ENCODE data around the gene PDGFA. TPM values are rescaled to one million over a fixed set of nuclear protein-coding genes. Genes with fewer than 3 reads are reported as not detected.

PDGFA gene
- total and polyA plus RNA-seq, 2 experiments from 2014 or later: 6.5 to 25.6 TPM

GRCh38 chr7:520503-521161 is 986 bp upstream of the PDGFA start:
- no peaks in the 10 kb centered on the region for H3K9me3 ChIP-seq (ENCODE audit: low read depth)
- H3K4me1 ChIP-seq (ENCODE audit: low read depth): peaks cover 13% of the 10 kb centered on the region
- peak overlapping the region; percentile 31 for H3K4me3 ChIP-seq
- TF ChIP-seq CTCF (IDR thresholded peaks at IDR 0.05; ENCODE audit: low read depth, low read length): peak; percentile 34
- no peaks in the 10 kb centered on the region for H3K36me3 ChIP-seq
- H3K27me3 ChIP-seq: peaks cover 44% of the 10 kb centered on the region
- DNase-seq (ENCODE audit: low read depth in 1 of 2, low spot score in 1 of 2): peak in 1 of 2 donors; percentile 53
- H3K27ac ChIP-seq: no peak overlapping the region

DNA sequence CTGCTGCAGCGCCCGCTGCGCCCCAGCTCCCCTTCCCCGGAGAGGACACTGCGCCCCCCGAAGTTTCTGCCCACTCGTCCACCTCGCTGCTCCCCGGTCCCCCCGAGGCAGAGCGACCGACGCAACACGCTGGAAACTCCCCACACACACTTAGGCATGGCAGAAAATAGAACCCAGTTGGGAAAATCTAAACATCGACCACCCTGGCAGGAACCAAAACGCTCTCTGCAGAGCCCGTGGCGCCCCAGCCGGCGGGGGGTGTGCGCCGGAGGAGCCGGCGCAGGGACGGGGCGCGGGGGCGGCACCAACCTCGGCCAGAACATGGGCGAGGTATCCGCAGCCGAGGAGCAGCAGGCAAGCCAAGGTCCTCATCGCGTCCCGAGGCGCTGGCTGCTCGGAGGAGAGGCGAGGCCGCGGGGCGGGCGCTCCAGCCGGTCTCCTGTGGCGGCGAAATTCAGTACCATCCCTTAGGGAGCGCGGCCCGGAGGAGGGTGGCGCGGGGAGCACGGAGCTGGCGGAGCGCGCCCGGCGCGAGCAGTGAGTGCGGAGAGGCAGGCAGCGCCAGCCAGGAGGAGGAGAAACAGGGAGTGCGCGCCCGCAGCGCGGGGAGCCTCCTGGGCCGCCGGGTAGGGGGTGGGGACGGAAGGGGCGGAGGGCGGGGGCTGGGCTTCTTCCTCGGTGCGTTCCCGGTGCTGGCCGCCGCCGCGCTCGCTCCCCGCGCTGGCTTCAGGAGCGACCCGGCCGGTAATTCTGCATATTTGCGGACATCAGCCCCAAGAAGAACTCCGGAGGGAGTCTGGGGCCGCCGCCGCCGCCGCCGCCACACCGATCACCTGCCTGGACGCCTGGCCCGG is 789 bp downstream of the PDGFA start:
- Histone ChIP-seq H3K4me3 (peak overlapping the region; percentile 55), H3K4me1 (ENCODE audit: low read depth) (peaks cover 19% of the 10 kb centered on the region), H3K9me3 (ENCODE audit: low read depth) (no peaks in the 10 kb centered on the region), H3K27me3 (peaks cover 46% of the 10 kb centered on the region), H3K27ac (peak overlapping the region; percentile 8), H3K36me3 (no peaks in the 10 kb centered on the region)
- peak; percentile 88 for DNase-seq (ENCODE audit: low read depth in 1 of 2, low spot score in 1 of 2)
- no peak for TF ChIP-seq CTCF (IDR thresholded peaks at IDR 0.05; ENCODE audit: low read depth, low read length)

DNA sequence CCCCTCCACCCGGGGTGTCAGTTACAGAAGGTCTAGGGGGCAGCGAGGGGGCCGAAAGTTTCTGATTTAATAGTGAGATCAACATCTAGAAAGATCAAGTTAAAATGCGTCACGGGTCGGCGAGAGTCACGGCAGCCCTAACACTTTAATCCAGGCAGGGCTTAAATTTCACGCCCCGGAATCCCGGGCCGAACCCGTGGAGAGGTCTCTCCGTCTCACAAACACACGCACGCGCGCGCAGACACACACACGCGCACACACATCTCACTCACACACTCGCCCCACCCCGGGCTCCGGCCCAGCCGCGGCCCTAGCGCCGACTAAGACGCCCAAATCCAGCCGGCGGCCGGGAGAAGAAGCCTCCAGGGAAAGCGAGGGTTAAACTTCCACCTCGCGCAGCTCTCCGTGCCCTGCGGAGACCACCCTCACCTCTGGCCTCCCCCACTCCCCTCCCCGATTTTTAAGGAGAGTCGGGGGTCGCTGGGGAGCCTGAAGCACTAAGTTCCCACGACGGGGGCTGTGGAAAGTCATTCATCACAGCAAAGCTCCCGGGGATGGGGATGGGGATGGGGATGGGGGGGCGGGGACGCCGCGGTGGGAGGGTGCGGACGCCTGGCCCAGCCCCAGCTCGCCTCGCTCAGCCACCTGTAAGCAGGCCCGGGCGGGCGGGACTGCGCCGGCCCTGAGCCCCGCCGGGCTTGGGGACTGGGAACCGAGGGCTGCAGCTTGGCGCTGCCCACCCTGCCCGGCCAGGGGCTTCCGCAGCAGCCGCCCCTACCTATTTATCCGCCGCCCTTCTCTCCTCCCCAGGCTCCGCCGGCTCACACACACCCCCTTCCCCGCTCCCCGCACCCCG is 1.6 kb downstream of the PDGFA start:
- Histone ChIP-seq H3K27me3 (peaks cover 38% of the 10 kb centered on the region), H3K4me3 (peak overlapping the region; percentile 55), H3K9me3 (ENCODE audit: low read depth) (no peaks in the 10 kb centered on the region), H3K4me1 (ENCODE audit: low read depth) (peaks cover 19% of the 10 kb centered on the region), H3K36me3 (no peaks in the 10 kb centered on the region), H3K27ac (no peak overlapping the region)
- TF ChIP-seq CTCF (IDR thresholded peaks at IDR 0.05; ENCODE audit: low read depth, low read length): no peak
- DNase-seq (ENCODE audit: low read depth in 1 of 2, low spot score in 1 of 2): peak; percentile 63 to 83

DNA sequence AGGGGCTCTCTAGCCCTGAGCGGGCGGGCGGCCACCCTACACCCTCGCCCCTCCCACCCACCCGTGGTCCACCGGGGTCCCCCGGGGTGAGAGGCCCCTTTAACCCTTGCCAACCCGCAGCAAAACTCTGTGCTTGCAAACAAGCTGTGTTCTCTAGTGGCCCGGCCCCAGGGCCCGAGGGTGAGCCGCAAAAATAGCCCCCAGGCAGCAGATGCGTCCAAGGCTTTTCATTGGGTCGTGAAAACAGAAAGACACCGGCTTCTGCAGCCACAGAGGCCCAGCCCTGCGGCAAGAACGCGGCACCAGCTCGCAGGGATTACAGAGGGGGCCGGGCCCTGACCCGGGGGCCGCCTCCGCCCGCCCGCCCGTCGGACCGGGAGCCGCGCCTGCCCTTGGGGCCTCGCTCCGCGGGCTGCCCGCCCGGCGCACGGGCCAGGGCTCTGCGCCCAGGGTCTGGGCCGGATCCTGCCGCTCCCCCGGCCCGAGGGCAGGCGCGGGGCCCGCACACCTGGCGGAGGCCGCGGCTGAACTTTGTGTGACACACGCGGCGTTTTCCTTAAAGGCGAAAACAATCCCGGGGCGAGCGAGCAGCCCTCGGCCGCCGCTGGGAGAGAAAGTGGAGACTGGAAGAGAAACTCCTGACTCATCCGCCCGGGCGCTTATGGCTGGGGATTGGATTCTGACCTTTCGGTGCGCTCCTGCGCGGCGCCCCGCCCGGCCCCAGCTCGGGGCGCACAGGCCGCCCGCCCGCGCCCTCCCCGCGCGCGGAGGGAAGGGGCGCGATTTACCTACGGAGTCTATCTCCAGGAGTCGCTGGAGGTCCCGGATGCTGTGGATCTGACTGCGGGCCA is 2.8 kb downstream of the PDGFA start:
- H3K27ac ChIP-seq: peak overlapping the region; percentile 37
- peak; percentile 65 to 76 for DNase-seq (ENCODE audit: low read depth in 1 of 2, low spot score in 1 of 2)
- H3K27me3 ChIP-seq: peaks cover 27% of the 10 kb centered on the region
- TF ChIP-seq CTCF (IDR thresholded peaks at IDR 0.05; ENCODE audit: low read depth, low read length): no peak
- H3K4me3 ChIP-seq: peak overlapping the region; percentile 55
- no peaks in the 10 kb centered on the region for H3K9me3 ChIP-seq (ENCODE audit: low read depth)
- H3K4me1 ChIP-seq (ENCODE audit: low read depth): peaks cover 17% of the 10 kb centered on the region
- no peaks in the 10 kb centered on the region for H3K36me3 ChIP-seq
